GM18870 (cell line): ENCODE data around the gene CDC42SE2.

Source experiments
- ATAC-seq: cut with Tn5 transposase; IDR thresholded peaks from one replicate; pipeline ENCODE4 v1.9.1; 2021; ENCODE audit warnings: moderate library complexity; ENCODE audit not compliant: unreplicated experiment

CDC42SE2 gene

GRCh38 chr5:131423056-131423455 is 159.2 kb downstream of the CDC42SE2 start:
- ATAC-seq, result no peak

DNA sequence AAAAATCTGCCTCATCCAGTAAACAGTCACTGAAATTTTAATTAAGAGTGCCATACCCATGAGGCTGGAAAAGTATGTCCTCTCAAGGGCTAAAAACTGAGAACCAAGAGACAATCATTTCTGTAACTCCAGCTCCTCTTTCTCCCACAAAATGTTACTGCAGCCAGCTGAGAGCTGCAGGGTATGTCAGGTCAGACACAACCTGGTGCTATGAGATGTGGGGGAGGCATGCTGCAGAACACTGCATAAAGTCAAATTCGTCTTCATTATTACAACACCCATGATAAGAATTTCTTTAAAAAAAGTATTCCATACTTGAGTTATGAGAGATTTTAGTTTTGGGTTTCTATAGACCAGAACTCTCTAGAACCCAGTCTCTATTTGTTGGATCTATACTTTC is 162.2 kb downstream of the CDC42SE2 start:
- no peak for ATAC-seq

GRCh38 chr5:131430794-131431193 is 166.9 kb downstream of the CDC42SE2 start:
- ATAC-seq, result no peak

DNA sequence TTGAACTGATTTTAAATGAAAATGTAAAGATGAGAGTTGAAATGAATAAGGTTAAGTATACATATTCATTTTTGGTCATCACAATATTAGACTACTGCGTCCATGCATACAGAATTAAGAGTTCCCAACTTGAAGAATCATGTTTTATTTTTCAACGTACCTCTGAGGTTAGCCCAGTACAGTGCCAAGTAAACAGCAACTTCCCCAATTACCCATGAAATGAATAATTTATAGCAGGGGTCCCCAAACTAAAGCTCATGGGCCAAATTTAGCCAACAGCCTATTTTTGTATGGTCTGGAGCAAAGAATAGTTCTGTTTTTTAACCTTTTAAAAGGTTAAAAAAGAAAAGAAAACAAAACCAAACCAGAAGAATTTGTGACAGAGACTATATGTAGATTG is 167.9 kb downstream of the CDC42SE2 start:
- no peak for ATAC-seq

GRCh38 chr5:131433109-131433508 is 169.3 kb downstream of the CDC42SE2 start:
- ATAC-seq, result no peak

GRCh38 chr5:131436081-131436480 is 172.2 kb downstream of the CDC42SE2 start:
- ATAC-seq, result no peak

DNA sequence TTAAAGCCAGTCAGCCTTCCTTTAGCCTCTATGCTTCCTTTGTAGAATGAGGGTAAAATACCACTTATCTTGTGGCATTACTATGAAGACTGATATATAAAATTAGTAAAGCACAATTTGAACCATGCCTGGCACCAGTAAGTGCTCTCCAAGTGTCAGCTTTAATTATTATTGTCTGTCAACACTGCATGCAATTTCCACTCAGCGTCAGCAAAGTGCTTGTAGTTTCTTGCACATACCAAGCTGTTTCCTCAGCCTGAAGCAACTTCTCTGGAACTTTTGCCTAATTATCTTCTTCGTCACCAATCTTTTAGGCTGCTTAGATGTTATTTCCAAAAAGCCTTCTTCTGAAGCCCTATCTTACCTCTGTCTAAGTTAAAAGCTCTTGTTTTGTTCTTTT is 177.3 kb downstream of the CDC42SE2 start:
- no peak for ATAC-seq
